Measurements from ENCODE around the gene CD300A.

Gene CD300A

DNA sequence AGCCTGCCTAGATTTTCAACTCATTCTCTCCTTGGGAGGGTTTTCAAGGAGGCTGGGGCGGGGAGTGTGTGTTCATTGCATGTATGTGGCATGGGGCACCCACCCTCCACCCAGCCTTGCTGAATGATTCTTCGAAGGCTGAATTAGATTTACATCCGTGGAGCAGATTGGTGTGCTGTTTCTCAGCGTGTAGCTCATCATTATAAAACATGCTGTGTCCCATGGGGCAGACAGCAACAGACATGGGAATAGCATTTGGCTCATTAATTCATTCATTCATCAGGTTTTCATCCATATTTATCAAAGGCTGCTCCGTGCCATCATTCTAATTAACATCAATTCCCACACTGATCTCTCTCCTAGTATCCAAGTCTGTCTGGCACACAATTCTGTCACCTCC is 10.6 kb upstream of the CD300A start:
- H3K4me3 ChIP-seq (ENCODE audit: low read depth, low read length): no peak overlapping the region
- TF ChIP-seq, protein P1, sequence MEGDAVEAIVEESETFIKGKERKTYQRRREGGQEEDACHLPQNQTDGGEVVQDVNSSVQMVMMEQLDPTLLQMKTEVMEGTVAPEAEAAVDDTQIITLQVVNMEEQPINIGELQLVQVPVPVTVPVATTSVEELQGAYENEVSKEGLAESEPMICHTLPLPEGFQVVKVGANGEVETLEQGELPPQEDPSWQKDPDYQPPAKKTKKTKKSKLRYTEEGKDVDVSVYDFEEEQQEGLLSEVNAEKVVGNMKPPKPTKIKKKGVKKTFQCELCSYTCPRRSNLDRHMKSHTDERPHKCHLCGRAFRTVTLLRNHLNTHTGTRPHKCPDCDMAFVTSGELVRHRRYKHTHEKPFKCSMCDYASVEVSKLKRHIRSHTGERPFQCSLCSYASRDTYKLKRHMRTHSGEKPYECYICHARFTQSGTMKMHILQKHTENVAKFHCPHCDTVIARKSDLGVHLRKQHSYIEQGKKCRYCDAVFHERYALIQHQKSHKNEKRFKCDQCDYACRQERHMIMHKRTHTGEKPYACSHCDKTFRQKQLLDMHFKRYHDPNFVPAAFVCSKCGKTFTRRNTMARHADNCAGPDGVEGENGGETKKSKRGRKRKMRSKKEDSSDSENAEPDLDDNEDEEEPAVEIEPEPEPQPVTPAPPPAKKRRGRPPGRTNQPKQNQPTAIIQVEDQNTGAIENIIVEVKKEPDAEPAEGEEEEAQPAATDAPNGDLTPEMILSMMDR (IDR thresholded peaks at IDR 0.05; ENCODE audit: low read depth, low read length): no peak

- no peak overlapping the region for H3K4me3 ChIP-seq (ENCODE audit: low read depth, low read length)
- TF ChIP-seq, protein P1 (IDR thresholded peaks at IDR 0.05; ENCODE audit: low read depth, low read length): peak; percentile 67
These were observed 9.2 kb upstream of the CD300A start for GRCh38 chr17:74457146-74457819.

- no peak overlapping the region for H3K4me3 ChIP-seq (ENCODE audit: low read depth, low read length)
- TF ChIP-seq, protein P1 (IDR thresholded peaks at IDR 0.05; ENCODE audit: low read depth, low read length): no peak
These were observed 8.6 kb upstream of the CD300A start for GRCh38 chr17:74457820-74458166.

GRCh38 chr17:74458835-74459234 is 7.6 kb upstream of the CD300A start:
- no peak overlapping the region for H3K4me3 ChIP-seq (ENCODE audit: low read depth, low read length)
- TF ChIP-seq, protein P1 (IDR thresholded peaks at IDR 0.05; ENCODE audit: low read depth, low read length): no peak

DNA sequence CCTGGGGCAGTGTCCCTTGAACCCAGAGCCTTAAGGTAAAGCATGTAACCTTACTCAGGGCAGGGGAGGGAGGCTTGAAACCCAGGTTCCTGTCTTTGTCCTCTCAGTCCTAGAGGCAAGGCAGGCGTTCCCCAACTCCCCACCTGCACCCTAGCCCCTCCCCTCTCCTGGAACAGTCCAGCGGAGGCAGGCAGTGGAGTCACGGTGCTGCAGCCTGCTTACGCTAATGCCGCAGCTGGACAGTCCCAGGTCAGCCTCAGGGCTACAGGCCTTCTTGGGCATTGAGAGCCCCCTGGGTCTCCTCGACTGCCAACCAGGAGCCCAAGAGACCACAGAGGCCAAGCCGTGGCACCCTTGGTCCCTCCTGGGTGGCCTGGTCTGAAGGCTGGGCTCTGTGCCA is 6.8 kb upstream of the CD300A start:
- TF ChIP-seq, protein P1 (IDR thresholded peaks at IDR 0.05; ENCODE audit: low read depth, low read length): no peak
- H3K4me3 ChIP-seq (ENCODE audit: low read depth, low read length): no peak overlapping the region

GRCh38 chr17:74460241-74460640 is 6.2 kb upstream of the CD300A start:
- no peak overlapping the region for H3K4me3 ChIP-seq (ENCODE audit: low read depth, low read length)
- TF ChIP-seq, protein P1 (IDR thresholded peaks at IDR 0.05; ENCODE audit: low read depth, low read length): no peak

DNA sequence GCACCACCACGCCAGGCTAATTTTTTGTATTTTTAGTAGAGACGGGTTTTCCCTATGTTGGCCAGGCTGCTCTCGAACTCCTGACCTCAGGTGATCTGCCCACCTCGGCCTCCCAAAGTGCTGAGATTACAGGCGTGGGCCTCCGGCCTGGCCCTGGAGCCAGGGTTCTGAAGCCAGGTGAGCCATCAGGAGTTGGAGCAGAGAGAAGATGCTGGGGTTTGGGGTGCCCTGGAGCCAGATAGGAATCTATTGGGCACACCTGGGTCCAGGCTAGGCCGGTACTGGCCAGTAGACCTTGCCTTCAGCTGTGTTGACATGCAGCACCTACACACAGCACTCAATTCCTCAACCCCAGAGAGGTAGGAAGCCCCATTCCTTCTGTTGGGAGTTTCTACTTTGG is 5.4 kb upstream of the CD300A start:
- H3K4me3 ChIP-seq (ENCODE audit: low read depth, low read length): no peak overlapping the region
- TF ChIP-seq, protein P1 (IDR thresholded peaks at IDR 0.05; ENCODE audit: low read depth, low read length): no peak
